Neural cell (in vitro differentiated cells): ENCODE results near the gene MFSD6L. TPM values are rescaled to one million over a fixed set of nuclear protein-coding genes. Genes with fewer than 3 reads are reported as not detected.

Experiments
- H2AFZ ChIP-seq: fragments of 200-600, 300-800 bp; sonication (generic), shearing (Covaris generic); 2 replicates; pipeline ENCODE4 v1.6.0; 2014; ENCODE audit warnings: low read depth, mild to moderate bottlenecking, antibody characterized with exemption, low read length, moderate library complexity
- H3F3A ChIP-seq: fragments of 200-600 bp; shearing (Covaris generic); 2 replicates; pipeline ENCODE4 v1.6.1; 2016; ENCODE audit warnings: mild to moderate bottlenecking, moderate library complexity, mixed read lengths, antibody characterized with exemption, low read length; ENCODE audit not compliant: insufficient read depth, poor library complexity, severe bottlenecking
- H3K27ac ChIP-seq: fragments of 200-600, 300-800 bp; sonication (generic), shearing (Covaris generic); 2 replicates; pipeline ENCODE4 v1.5.1; 2014; ENCODE audit warnings: mild to moderate bottlenecking, low read length, moderate library complexity
- H3K27me3 ChIP-seq: fragments of 300-800, 200-600 bp; sonication (generic), shearing (Covaris generic); 2 replicates; pipeline ENCODE4 v1.6.0; 2014; ENCODE audit warnings: mild to moderate bottlenecking, low read depth, low read length, moderate library complexity; ENCODE audit not compliant: insufficient read depth
- H3K36me3 ChIP-seq: fragments of 300-800, 200-600 bp; sonication (generic), shearing (Covaris generic); 2 replicates; pipeline ENCODE4 v1.5.1; 2014; ENCODE audit warnings: mild to moderate bottlenecking, antibody characterized with exemption, low read length, moderate library complexity; ENCODE audit not compliant: insufficient read depth
- H3K4me2 ChIP-seq: fragments of 300-800, 200-600 bp; sonication (generic), shearing (Covaris generic); 2 replicates; pipeline ENCODE4 v1.6.0; 2014; ENCODE audit warnings: mild to moderate bottlenecking, low read length
- H3K4me3 ChIP-seq: fragments of 300-800, 200-600 bp; sonication (generic), shearing (Covaris generic); 2 replicates; pipeline ENCODE4 v1.5.1; 2014; ENCODE audit warnings: mild to moderate bottlenecking, low read length, moderate library complexity
- H3K79me2 ChIP-seq: fragments of 200-600 bp; shearing (Covaris generic); replicated peaks from 2 replicates; pipeline ENCODE4 v1.6.0; 2014; ENCODE audit warnings: mild to moderate bottlenecking, low read length, moderate library complexity; ENCODE audit not compliant: insufficient read depth
- H3K9ac ChIP-seq: fragments of 300-800, 200-600 bp; sonication (generic), shearing (Covaris generic); 2 replicates; pipeline ENCODE4 v1.6.1; 2016; ENCODE audit warnings: mild to moderate bottlenecking, low read length, mixed read lengths
- H3K9me2 ChIP-seq: fragments of 200-600 bp; shearing (Covaris generic); 2 replicates; pipeline ENCODE4 v1.6.1; 2016; ENCODE audit warnings: mild to moderate bottlenecking, low read length, mixed read lengths; ENCODE audit not compliant: insufficient read depth
- H3K9me3 ChIP-seq: fragments of 200-600, 300-800 bp; sonication (generic), shearing (Covaris generic); 2 replicates; pipeline ENCODE4 v1.6.1; 2016; ENCODE audit warnings: mild to moderate bottlenecking, mixed run types, low read length, moderate library complexity, mixed read lengths
- H4K20me1 ChIP-seq: fragments of 200-600 bp; shearing (Covaris generic); 2 replicates; pipeline ENCODE4 v1.6.1; 2016; ENCODE audit warnings: mild to moderate bottlenecking, mixed run types; ENCODE audit not compliant: insufficient read depth
- EP300 ChIP-seq: fragments of 450-650 bp; conservative IDR thresholded peaks from 2 replicates; pipeline ENCODE4 v1.6.1; 2014; ENCODE audit warnings: antibody characterized with exemption, mild to moderate bottlenecking, moderate library complexity; ENCODE audit not compliant: poor library complexity, severe bottlenecking
- EZH2 ChIP-seq: fragments of 200-600, 300-800 bp; shearing (Covaris generic), sonication (generic); IDR thresholded peaks from 2 replicates; pipeline ENCODE4 v1.6.1; 2014; ENCODE audit warnings: antibody characterized with exemption, low read length, borderline replicate concordance, mild to moderate bottlenecking; ENCODE audit not compliant: insufficient read depth, poor library complexity, severe bottlenecking
- POLR2AphosphoS5 ChIP-seq: IDR thresholded peaks from 2 replicates; pipeline ENCODE4 v1.6.1; 2012
- RAD21 ChIP-seq: fragments of 450-650 bp; conservative IDR thresholded peaks from 2 replicates; pipeline ENCODE4 v1.6.1; 2014; ENCODE audit warnings: antibody characterized with exemption, mild to moderate bottlenecking, moderate library complexity
- SMC3 ChIP-seq: fragments of 450-650 bp; conservative IDR thresholded peaks from 2 replicates; pipeline ENCODE4 v1.6.1; 2014; ENCODE audit warnings: antibody characterized with exemption, mild to moderate bottlenecking, moderate library complexity; ENCODE audit not compliant: poor library complexity
- TAF1 ChIP-seq: IDR thresholded peaks from 2 replicates; pipeline ENCODE4 v1.6.1; 2012; ENCODE audit warnings: low read depth
- polyA plus RNA-seq: library from polyadenylated mRNA; depleted of rRNA; stranded (reverse); fragments of >200 nt; gene quantifications from 2 replicates; pipeline ENCODE4 v1.2.3, GENCODE V29; 2014
- TF ChIP-seq, protein P1 (sequence below): fragments of 450-650 bp; IDR thresholded peaks from 2 replicates; pipeline ENCODE4 v1.5.1; 2014; ENCODE audit warnings: antibody characterized with exemption, mild to moderate bottlenecking, moderate library complexity; ENCODE audit not compliant: poor library complexity, severe bottlenecking

MFSD6L gene
- polyA plus RNA-seq, 1 donor from 2014 or later: not detected

DNA sequence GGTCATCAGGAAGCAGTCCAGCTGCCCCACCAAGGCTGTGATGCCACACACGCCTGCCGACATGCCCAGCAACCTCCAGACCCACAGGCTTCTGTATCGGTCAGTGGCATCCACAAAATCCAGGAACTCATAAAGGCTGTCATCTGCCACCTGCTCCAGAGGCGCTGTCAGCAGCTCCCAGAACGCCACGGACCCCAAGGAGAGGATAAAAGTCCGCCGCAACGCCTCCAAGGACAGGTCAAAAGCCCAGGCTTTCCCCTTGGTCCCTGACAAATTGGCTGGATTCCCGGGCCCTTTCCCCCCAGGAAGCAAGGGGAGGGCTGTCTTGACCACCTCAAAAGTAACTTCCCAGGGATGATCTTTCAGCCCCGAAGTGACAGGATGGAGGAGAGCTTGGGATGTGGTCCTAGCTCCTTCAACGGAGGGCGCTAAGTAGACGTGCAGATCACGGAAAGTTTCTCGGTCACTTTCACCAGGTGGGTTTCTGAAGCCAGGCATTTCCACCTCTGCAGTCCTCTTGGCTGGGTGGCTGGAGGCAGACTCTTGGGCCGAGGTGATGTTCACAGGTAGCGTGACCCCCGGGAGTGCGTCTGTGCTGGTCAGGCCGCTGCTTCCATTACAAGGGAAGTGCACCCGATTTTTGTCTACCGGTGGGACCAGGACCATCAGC, 854 bp downstream of the MFSD6L start:
- Histone ChIP-seq H2AFZ (no peak overlapping the region), H3K9me3 (no peaks in the 10 kb centered on the region), H3K4me2 (no peak overlapping the region), H3K27ac (no peak overlapping the region), H4K20me1 (no peaks in the 10 kb centered on the region), H3F3A (no peaks in the 10 kb centered on the region), H3K79me2 (no peaks in the 10 kb centered on the region), H3K27me3 (peaks cover 18% of the 10 kb centered on the region), H3K9me2 (no peaks in the 10 kb centered on the region), H3K36me3 (no peaks in the 10 kb centered on the region), H3K4me3 (no peak overlapping the region), H3K9ac (no peak overlapping the region)
- TF ChIP-seq SMC3 (no peak), POLR2AphosphoS5 (no peak), EZH2 (no peak), EP300 (no peak), RAD21 (no peak)
- TF ChIP-seq, protein P1, sequence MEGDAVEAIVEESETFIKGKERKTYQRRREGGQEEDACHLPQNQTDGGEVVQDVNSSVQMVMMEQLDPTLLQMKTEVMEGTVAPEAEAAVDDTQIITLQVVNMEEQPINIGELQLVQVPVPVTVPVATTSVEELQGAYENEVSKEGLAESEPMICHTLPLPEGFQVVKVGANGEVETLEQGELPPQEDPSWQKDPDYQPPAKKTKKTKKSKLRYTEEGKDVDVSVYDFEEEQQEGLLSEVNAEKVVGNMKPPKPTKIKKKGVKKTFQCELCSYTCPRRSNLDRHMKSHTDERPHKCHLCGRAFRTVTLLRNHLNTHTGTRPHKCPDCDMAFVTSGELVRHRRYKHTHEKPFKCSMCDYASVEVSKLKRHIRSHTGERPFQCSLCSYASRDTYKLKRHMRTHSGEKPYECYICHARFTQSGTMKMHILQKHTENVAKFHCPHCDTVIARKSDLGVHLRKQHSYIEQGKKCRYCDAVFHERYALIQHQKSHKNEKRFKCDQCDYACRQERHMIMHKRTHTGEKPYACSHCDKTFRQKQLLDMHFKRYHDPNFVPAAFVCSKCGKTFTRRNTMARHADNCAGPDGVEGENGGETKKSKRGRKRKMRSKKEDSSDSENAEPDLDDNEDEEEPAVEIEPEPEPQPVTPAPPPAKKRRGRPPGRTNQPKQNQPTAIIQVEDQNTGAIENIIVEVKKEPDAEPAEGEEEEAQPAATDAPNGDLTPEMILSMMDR: no peak

DNA sequence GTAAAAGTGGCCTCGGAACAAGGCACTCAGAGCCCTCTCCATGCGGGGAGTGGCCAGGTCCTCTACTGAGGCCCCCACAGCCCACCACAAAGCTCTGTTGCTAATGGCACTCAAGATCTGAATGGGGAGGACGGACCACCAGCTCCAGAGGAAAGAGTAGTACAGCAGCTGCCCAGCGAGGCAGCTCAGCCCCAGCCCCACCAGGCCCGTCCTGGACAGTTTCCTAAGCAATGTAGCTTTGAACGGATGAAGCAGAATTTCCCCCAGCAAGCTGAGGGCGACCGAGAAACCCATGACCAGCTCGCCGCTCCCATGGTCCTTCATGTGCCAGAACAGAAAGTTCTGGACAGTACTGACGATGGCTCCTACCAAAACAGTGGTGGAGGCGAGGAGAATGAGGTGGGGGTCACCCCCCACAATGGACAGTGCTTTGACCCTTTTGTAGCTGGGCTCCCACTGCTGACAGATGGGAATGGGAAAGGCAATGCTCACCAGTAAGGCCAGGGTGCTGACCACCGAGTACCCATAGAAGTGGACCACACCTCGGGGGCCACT, 1.5 kb downstream of the MFSD6L start:
- no peaks in the 10 kb centered on the region for H3K9me2 ChIP-seq
- no peak overlapping the region for H2AFZ ChIP-seq
- TF ChIP-seq SMC3: no peak
- no peak overlapping the region for H3K4me3 ChIP-seq
- H3K27ac ChIP-seq: no peak overlapping the region
- H3K9ac ChIP-seq: no peak overlapping the region
- peaks cover 18% of the 10 kb centered on the region for H3K27me3 ChIP-seq
- H3K79me2 ChIP-seq: no peaks in the 10 kb centered on the region
- H3K9me3 ChIP-seq: no peaks in the 10 kb centered on the region
- no peak overlapping the region for H3K4me2 ChIP-seq
- H4K20me1 ChIP-seq: no peaks in the 10 kb centered on the region
- no peaks in the 10 kb centered on the region for H3F3A ChIP-seq
- H3K36me3 ChIP-seq: no peaks in the 10 kb centered on the region

DNA sequence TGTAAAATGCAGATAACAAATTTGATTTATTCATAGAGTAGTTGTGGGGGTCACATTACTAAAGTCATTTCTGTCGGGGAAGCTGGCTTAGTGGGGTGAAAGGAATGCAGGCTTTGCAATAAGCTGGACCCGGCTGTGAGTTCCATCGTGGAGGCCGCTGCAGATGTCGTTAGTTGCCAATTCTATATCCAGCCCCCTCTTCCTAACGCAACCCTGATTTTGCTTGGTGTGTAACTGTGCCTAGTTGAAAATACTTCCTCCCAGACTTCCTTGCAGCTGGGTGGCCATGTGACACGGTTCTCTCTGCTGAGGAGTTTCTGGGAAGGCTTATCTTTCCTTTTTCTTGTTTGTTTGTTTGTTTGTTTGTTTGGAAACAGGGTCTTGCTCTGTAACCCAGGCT, 4.5 kb downstream of the MFSD6L start:
- H4K20me1 ChIP-seq: no peaks in the 10 kb centered on the region
- H2AFZ ChIP-seq: no peak overlapping the region
- H3K27ac ChIP-seq: no peak overlapping the region
- no peak overlapping the region for H3K4me3 ChIP-seq
- no peaks in the 10 kb centered on the region for H3F3A ChIP-seq
- H3K4me2 ChIP-seq: no peak overlapping the region
- TF ChIP-seq EP300 (no peak), TAF1 (no peak), EZH2 (no peak)
- no peak overlapping the region for H3K9ac ChIP-seq
- H3K27me3 ChIP-seq: peaks cover 13% of the 10 kb centered on the region
- H3K36me3 ChIP-seq: no peaks in the 10 kb centered on the region
- H3K9me2 ChIP-seq: no peaks in the 10 kb centered on the region
- peaks cover 6% of the 10 kb centered on the region for H3K9me3 ChIP-seq
- no peaks in the 10 kb centered on the region for H3K79me2 ChIP-seq
